Right forelimb (tissue), 1 donor: ENCODE data around the gene SMURF2.
"Not testable (repeated sequence)": the region's sequence is repeated elsewhere in the genome, so short reads cannot be mapped to it uniquely, and the experiment has no call there.

Experiments
- DNase-seq: peaks from one replicate; pipeline ENCODE4 v3.0.0-alpha.2; 2018

SMURF2 gene

GRCh38 chr17:64664299-64664981 is 2.3 kb upstream of the SMURF2 start:
- not testable (repeated sequence) for DNase-seq

- not testable (repeated sequence) for DNase-seq
These were observed 1.7 kb upstream of the SMURF2 start for GRCh38 chr17:64663836-64664235.

DNA sequence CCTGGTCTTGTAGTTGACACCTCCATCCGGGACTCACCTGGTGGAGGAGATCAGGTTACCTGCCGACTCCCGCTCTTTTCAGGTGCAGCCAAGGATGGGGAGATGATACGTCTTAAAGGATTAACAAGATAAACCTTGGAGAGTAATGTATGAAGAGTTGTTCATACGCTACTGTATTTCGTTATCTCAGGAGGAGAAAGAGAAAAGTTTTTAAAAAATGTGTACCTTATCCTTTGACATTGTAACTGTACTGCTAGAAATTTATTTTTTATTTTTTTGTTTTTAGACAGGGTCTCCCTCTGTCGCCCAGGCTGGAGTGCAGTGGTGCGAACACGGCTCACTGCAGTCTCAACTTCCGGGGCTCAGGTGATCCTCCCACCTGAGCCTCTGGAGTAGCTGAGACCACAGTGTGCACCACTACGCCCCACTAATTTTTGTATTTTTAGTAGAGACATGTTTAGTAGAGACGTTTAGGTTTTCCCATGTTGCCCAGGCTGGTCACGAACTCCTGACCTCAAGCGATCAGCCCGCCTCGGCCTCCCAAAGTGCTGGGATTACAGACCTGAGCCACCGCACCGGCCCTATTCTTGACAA is 764 bp upstream of the SMURF2 start:
- DNase-seq, result no peak

DNA sequence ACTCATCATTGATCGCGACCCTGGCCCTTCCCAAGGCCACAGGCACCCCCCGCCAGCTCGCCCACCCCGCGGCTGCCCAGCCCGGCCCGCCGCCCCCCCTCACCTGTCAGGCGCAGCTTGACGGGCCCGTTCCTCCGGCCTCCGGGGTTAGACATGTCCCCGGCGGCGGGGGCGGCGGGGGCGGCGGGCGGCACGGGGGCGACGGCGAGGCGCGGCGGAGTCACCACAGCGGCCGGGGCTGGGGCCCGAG is 456 bp downstream of the SMURF2 start:
- peak; percentile 76 for DNase-seq

DNA sequence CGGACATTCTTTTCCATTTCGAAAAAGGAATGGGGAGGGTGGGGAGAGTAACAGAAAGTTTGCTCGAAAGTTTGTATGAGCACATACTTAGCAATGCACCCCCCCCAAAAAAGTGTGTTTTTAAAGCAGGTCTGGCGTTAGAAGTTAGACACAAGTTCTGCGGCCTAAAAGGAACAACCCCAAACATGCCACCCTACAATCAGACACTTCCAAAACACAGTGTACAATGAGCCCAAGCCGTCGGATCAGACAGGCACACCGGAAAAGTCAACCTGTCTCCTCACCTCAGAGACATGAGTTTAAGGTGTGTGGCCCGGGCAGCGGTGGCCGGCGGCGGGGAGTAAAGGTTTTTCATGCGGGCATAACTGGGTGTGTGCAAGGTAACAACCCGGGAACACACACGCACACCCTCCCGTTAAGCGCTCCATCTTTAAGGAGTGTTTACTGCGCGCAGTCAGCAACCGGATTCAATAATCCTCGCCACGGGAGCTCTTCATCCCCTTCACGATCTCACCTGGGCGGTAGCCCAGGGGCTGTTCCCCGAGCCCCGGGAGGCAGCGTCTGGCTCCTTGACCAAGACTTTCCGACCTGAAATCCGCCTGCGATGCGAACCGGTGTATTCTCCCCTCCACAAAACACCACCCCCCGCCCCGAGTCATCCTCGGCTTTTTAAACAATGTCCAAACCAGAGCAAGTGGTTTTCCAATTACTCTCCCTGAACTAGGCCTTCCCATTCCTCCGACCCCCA is 955 bp downstream of the SMURF2 start:
- not testable (repeated sequence) for DNase-seq

DNA sequence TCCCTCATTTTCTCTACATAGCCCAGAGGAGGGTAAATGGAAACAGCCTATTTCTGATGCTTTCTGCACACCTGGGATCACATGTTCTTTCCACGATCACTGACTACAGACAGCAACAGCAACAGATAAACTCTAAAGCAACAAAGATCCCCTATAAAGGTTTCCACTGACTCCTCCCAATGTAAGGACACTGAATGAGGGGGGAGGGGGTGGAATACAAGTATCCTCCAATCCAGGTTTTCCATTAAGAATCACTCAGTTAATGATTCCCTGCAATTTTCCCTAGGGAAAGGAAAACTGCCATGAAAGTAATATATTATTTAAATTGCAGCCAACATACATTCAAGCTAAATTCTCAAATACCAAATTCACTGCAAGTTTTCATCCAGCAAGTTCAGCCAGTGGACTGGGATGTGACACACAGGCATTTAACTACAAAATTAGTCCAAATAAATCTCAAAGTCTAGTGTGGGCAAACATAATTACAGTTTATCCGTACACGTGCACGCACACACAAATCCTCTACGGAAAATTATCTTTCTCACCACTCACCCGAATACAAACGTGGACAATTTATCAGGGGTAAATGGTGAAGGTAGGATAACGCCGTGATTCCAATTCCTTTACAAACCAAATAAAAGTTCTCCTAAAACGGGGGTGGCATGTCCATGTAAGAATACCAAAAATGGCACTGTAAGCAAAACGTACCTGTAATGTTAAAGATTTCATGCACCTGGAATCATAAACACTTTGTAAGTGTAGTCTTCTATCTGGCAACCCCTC is 1.7 kb downstream of the SMURF2 start:
- DNase-seq, result not testable (repeated sequence)

- DNase-seq, result no peak
These were observed 3.2 kb downstream of the SMURF2 start for GRCh38 chr17:64658931-64659330.

- no peak for DNase-seq
These were observed 4.4 kb downstream of the SMURF2 start for GRCh38 chr17:64657610-64658125.

GRCh38 chr17:64655704-64656103 is 6.4 kb downstream of the SMURF2 start:
- DNase-seq, result no peak

DNA sequence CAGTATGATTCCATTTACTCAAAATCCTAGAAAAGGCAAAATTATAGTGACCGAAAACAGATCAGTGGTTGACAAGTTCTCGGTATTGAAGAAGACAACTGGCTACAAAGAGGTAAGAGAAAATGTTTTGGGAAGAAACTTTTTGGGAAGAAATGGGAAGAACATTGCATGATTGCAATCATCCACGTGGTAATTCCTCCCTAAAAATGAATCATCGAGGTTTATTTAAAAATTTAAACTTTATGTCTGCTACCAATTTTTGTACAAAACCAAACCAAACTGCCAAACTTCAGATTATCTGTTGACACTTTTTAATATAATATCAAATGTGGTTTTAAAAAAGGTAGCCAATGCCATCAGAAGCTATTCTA is 8.1 kb downstream of the SMURF2 start:
- DNase-seq, result no peak

GRCh38 chr17:64653325-64653984 is 8.7 kb downstream of the SMURF2 start:
- no peak for DNase-seq

GRCh38 chr17:64651889-64652288 is 10.2 kb downstream of the SMURF2 start:
- DNase-seq, result no peak

- DNase-seq, result no peak
These were observed 13.9 kb downstream of the SMURF2 start for GRCh38 chr17:64648234-64648633.

GRCh38 chr17:64647817-64648216 is 14.3 kb downstream of the SMURF2 start:
- DNase-seq, result no peak

- DNase-seq, result no peak
These were observed 22.6 kb downstream of the SMURF2 start for GRCh38 chr17:64639516-64639915.

DNA sequence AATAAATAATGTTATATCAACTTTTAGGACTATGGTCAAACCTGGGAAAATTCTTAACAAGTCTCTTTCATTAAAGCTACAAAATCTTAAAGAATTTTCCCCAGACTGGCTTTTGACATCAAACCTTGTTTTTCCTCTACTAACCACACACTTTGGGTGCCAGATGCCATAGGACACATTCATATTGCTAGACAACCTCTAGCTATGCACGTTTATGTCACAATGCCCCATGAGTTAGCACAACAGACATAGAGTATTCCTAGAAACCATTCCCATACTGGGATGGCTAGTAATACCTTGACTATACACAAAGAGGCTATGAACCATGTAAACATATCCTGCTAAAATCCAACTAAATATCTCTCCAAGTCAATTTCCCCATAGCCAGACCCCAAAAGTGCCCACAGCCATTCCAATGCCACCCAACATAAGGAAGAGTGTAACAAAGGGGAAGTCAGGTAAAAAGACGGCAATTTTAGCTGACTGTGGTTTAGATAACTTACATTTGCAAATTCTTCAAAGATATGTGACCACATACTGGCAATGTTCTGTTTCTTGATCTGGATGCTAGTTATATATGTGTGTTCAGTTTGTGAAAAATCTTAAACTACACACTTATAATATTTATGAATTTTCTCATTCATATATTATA is 23.4 kb downstream of the SMURF2 start:
- DNase-seq, result no peak

DNA sequence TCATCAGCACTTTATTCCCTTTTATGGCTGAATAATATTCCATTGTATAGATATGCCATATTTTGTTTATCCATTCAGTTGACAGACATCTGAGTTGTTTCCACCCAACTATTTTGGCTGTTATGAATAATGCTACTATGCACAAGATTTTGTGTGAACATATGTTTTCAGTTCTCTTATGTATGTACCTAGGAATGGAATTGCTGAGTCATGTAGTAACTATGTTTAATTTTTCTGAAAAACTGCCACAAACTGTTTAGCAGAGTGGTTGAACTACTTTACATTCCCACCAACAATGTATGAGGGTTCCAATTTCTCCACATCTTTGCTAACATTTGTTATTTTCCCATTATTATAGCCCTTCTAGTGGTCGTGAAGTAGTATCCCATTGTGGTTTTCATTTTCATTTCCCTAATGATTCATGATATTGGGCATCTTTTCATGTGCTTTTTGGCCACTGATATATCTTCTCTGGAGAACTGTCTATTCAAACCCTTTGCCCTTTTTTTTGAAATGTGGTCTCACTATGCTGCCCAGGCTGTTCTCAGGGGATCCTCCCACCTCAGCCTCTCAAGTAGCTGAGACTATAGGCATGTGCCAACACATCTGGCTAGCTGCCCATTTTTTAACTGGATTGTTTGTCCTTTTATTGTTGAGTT is 26.3 kb downstream of the SMURF2 start:
- DNase-seq, result no peak

DNA sequence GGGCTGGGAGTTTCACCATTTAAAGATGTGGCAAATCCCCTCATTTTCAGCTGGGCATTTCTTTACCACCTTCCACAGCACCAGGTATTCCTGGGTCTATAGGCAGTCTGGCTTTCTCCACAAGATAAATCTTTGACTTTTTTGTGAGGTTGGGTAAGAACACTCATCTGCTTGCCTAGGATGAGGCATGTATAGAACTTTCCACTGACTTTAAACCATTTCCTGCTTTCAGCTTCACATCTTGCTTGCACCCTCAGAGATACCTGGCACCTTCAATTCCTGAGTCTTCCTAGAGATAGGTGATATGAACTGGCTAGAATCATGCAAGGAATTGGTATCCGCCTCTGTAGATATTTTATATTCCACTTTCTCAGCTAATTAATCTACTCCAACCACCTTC is 27.9 kb downstream of the SMURF2 start:
- no peak for DNase-seq

GRCh38 chr17:64632606-64633005 is 29.5 kb downstream of the SMURF2 start:
- DNase-seq, result no peak

- no peak for DNase-seq
These were observed 29.9 kb downstream of the SMURF2 start for GRCh38 chr17:64632194-64632593.

DNA sequence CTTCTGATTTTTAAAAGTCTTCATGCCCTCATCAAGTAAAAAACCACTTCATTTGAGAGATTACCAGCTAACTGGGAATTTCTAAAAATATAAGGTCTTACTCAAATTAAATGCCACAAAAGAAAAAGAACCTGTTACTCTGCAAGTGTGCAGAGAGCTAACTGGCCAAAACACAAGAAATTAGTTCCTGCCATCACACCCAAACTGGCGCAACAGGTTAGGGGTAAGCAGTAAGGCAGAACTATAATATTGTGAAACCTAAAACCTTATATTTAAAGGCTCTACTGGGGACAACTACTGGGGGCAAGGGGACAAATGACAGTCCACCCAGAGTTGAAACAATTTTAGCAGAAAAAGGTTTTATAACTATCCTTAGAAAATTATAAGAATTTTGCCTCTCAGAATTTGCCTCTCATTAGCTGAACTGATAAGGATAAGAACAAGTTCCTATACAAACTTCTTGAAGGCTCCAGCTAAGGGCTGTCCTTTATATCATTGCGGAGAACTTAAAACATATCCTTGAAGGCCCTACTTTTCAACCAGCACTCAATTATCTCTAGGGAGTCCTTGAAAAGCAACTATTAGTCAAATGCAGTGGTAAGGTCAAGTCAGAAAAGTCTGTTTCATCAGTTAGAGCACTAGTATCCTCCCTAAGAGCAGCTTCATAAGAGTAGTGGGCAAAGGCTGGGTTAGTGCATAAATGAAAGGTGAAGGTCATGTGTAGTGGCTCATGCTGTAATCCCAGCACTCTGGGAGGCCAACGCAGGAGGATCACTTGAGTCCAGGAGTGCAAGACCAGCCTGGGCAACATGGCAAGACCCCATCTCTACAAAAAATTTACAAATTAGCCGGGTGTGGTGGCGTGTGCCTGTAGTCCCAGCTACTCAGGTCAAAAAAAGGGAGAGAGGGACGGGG is 31.5 kb downstream of the SMURF2 start:
- no peak for DNase-seq
